Adipose tissue (tissue), 3 donors: ENCODE data around the gene BLVRB. TPM values are rescaled to one million over a fixed set of nuclear protein-coding genes. Genes with fewer than 3 reads are reported as not detected.
"Not testable (repeated sequence)": the region's sequence is repeated elsewhere in the genome, so short reads cannot be mapped to it uniquely, and the experiment has no call there.

Source experiments
- H3K27ac ChIP-seq: one replicate; pipeline ENCODE4 v1.5.1; 2013; ENCODE audit warnings: low read depth, low read length
- WGBS, 3 donors: extraction: QIAGEN DNeasy Blood & Tissue Kit; methylation state at CpG; one replicate each; pipeline ENCODE4 v1.1.7; 2013; 5-methylcytosine and 5-hydroxymethylcytosine counted together
- polyA plus RNA-seq, 3 donors: library from polyadenylated mRNA; stranded (reverse); fragments of 200-250 nt; gene quantifications; one replicate each; pipeline ENCODE4 v1.2.3, GENCODE V29; 2013
- donor health status: healthy with polysubstance abuse.
- donor health status: Bipolar disorder and iron deficiency.
- donor health status: healthy.

Gene BLVRB
- polyA plus RNA-seq, 3 donors = 109 to 235 (median 220) TPM

- H3K27ac ChIP-seq = peak overlapping the region; percentile 71
- WGBS, 3 donors = 1 to 2% (median 2%) methylated on average over 32 to 47 of the region's 50 CpGs
These were observed 31.9 kb downstream of the BLVRB start for GRCh38 chr19:40433391-40434216.

- 34 to 56% (median 47%) methylated on average over 7 of the region's 7 CpGs for WGBS, 3 donors
- not testable (repeated sequence) for H3K27ac ChIP-seq
These were observed 32.8 kb downstream of the BLVRB start for GRCh38 chr19:40432760-40433159.

- 87 to 95% (median 90%) methylated on average over 3 of the region's 3 CpGs for WGBS, 3 donors
- H3K27ac ChIP-seq = no peak overlapping the region
These were observed 33.8 kb downstream of the BLVRB start for GRCh38 chr19:40431698-40432097.

- H3K27ac ChIP-seq = not testable (repeated sequence)
- WGBS, 3 donors = 94 to 97% (median 96%) methylated on average over 10 of the region's 10 CpGs
These were observed 35.3 kb downstream of the BLVRB start for GRCh38 chr19:40430242-40430641.

- 91 to 96% (median 96%) methylated on average over 7 of the region's 7 CpGs for WGBS, 3 donors
- H3K27ac ChIP-seq = not testable (repeated sequence)
These were observed 37.3 kb downstream of the BLVRB start for GRCh38 chr19:40428197-40428596.

GRCh38 chr19:40425450-40426287, 39.9 kb downstream of the BLVRB start, which contains the start of gene SERTAD1:
SERTAD1 (minus strand) TSS chr19:40425992; CDS start chr19:40423546, 2,446 bp downstream.
- WGBS, 3 donors = 0 to 1% (median 0%) methylated on average over 62 to 75 of the region's 75 CpGs
- peak within 1 kb of the TSS; percentile 89 for H3K27ac ChIP-seq

- H3K27ac ChIP-seq = peak overlapping the region; percentile 89
- 1 to 2% (median 1%) methylated on average over 22 to 28 of the region's 28 CpGs for WGBS, 3 donors
These were observed 40.7 kb downstream of the BLVRB start for GRCh38 chr19:40424637-40425449.

GRCh38 chr19:40423938-40424337, 41.6 kb downstream of the BLVRB start:
- no peak overlapping the region for H3K27ac ChIP-seq

GRCh38 chr19:40422748-40423566, 42.6 kb downstream of the BLVRB start:
- no peak overlapping the region for H3K27ac ChIP-seq
- 89% methylated on average over 31 of the region's 31 CpGs for WGBS, 3 donors

More at GRCh38 chr19:40423938-40424337, 41.6 kb downstream of the BLVRB start:
- 94 to 98% (median 95%) methylated on average over 6 of the region's 6 CpGs for WGBS, 3 donors

- H3K27ac ChIP-seq = no peak overlapping the region
- WGBS, 3 donors = 76 to 83% (median 77%) methylated on average over 16 of the region's 16 CpGs
These were observed 43.4 kb downstream of the BLVRB start for GRCh38 chr19:40421993-40422747.

GRCh38 chr19:40420766-40421765, 44.5 kb downstream of the BLVRB start:
- WGBS, 3 donors = 2 to 3% (median 2%) methylated on average over 56 of the region's 56 CpGs
- peak overlapping the region; percentile 88 for H3K27ac ChIP-seq

GRCh38 chr19:40420451-40420765, 45.1 kb downstream of the BLVRB start:
- WGBS, 3 donors = 51 to 65% (median 58%) methylated on average over 14 of the region's 14 CpGs
- peak overlapping the region; percentile 88 for H3K27ac ChIP-seq

- WGBS, 3 donors = 81 to 93% (median 93%) methylated on average over 5 of the region's 5 CpGs
- H3K27ac ChIP-seq = no peak overlapping the region
These were observed 45.8 kb downstream of the BLVRB start for GRCh38 chr19:40419780-40420179.

GRCh38 chr19:40419066-40419612, 46.4 kb downstream of the BLVRB start:
- WGBS, 3 donors = 58 to 86% (median 74%) methylated on average over 5 of the region's 5 CpGs
- H3K27ac ChIP-seq = no peak overlapping the region

- 75 to 80% (median 77%) methylated on average over 3 of the region's 3 CpGs for WGBS, 3 donors
These were observed 47.5 kb downstream of the BLVRB start for GRCh38 chr19:40418040-40418439.

GRCh38 chr19:40417643-40417981, 47.9 kb downstream of the BLVRB start:
- 60 to 82% (median 63%) methylated on average over 4 of the region's 4 CpGs for WGBS, 3 donors
- no peak overlapping the region for H3K27ac ChIP-seq

More at GRCh38 chr19:40418040-40418439, 47.5 kb downstream of the BLVRB start:
- no peak overlapping the region for H3K27ac ChIP-seq
